ENCODE measurements around the gene MAFB.

The MAFB gene

GRCh38 chr20:40702504-40702903 is 13.5 kb upstream of the MAFB start:
- no peak for DNase-seq (ENCODE audit: low spot score)

- DNase-seq (ENCODE audit: low spot score) = no peak
These were observed 9.7 kb upstream of the MAFB start for GRCh38 chr20:40698744-40699143.

DNA sequence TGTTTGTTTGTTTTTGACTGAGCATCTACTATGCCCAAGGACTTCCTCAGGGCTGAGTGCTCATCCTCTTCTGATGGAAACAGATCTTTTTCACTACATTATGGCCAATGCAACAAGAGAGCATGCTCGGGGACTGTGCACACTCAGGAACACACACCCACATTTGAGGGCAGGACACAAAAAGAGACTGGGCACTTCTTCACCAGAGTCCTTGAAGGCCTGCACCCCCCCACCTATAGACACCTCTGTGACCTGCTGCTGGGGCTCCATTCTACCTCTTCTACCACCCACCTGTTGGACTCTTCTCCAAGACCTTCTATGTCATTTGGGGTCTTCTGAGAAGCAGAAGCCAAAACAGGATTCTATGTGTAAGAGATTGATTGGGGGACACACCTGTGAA is 9.2 kb upstream of the MAFB start:
- DNase-seq (ENCODE audit: low spot score) = no peak

GRCh38 chr20:40697541-40697940 is 8.5 kb upstream of the MAFB start:
- DNase-seq (ENCODE audit: low spot score) = no peak

GRCh38 chr20:40695214-40695613 is 6.2 kb upstream of the MAFB start:
- DNase-seq (ENCODE audit: low spot score) = no peak

DNA sequence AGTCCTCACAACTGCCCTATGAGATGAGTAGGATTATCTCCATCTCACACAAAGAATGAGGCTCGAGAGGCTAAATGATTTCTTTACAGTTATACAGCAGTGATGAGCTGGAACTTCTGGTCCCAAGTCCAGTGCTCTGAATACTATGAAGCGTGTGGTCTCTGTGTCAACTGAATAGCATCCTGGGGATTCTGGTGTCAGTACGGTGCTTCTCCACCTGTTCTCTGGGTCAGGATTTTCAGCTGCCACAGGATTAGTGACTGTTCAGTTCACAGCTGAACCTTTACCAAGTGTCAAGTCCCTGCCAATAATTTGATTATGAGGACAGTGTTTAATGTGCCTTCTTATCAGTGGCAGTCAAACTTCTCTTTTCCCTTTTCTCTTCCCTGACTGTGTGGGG is 5.2 kb upstream of the MAFB start:
- no peak for DNase-seq (ENCODE audit: low spot score)

DNA sequence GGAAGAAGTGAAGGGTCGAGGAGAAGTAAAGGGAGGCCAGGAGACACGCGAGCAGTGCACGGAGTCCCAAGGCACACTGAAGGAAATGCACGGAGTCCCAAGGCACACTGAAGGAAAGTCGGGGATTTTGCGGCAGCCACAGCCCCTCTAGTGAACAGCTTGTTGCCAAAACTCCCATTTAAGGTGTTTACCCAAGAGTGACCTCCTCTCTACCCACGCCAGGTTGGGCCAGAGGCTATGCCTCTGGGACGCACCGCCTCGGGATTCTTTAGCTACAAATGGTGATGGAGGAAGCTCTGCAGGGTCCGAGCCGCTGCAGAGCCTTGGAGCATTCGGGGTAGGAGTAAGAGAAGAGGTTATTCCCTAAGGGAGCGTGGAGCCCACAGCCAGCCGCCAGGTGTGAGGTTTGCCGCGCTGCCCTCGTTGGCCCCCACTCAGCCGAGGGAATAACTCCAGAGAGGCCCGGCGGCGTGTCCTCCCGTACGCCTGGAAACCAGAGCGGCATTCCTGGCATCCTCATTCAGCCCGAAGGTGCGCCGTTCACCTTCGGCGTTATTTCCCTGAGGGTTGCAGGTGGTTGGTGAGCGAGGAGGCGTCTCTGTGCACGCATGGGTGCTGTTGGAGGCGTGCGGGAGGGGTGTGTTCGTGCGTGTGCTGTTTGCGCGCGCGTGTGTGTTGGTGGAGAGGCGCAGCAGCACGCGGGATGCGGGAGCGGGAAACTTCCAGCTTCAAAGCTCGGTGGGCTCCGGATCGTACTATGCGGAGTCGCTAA is 3.4 kb upstream of the MAFB start:
- peak; percentile 53 for DNase-seq (ENCODE audit: low spot score)

DNA sequence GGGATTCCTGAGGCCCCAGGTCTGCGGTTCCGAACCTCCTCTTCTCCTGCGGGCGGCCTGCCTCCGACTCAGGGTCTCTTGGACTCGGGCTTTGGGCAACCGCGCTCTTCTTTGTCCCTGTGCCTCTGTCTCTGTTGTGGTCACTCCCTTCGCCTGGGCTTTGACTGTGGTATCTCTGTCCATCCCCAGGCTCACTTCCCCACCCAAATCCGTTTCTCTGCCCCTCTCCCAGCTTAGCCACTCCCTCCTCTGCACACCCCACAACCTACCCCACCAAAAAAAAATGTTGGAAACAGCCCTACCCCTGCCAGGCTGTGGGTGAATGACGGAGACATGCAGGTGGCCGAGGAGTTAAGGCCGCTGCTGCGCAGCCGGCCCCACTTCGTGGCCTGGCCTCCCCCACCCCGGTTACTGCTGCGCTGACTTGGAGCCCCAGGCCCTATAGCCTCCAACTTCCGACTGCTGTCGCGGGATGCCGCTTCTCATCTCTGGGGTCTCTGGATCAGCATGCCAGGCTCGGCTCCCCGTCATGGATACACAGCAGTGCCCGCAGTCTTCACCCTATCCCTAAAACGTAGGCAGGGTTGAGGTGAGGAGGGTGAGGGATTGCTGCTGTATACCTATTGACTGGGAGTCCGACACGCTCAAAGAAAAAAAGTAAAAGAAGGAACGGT is 2.7 kb upstream of the MAFB start:
- DNase-seq (ENCODE audit: low spot score) = no peak

- DNase-seq (ENCODE audit: low spot score) = no peak
These were observed 2.0 kb upstream of the MAFB start for GRCh38 chr20:40690836-40691565.

DNA sequence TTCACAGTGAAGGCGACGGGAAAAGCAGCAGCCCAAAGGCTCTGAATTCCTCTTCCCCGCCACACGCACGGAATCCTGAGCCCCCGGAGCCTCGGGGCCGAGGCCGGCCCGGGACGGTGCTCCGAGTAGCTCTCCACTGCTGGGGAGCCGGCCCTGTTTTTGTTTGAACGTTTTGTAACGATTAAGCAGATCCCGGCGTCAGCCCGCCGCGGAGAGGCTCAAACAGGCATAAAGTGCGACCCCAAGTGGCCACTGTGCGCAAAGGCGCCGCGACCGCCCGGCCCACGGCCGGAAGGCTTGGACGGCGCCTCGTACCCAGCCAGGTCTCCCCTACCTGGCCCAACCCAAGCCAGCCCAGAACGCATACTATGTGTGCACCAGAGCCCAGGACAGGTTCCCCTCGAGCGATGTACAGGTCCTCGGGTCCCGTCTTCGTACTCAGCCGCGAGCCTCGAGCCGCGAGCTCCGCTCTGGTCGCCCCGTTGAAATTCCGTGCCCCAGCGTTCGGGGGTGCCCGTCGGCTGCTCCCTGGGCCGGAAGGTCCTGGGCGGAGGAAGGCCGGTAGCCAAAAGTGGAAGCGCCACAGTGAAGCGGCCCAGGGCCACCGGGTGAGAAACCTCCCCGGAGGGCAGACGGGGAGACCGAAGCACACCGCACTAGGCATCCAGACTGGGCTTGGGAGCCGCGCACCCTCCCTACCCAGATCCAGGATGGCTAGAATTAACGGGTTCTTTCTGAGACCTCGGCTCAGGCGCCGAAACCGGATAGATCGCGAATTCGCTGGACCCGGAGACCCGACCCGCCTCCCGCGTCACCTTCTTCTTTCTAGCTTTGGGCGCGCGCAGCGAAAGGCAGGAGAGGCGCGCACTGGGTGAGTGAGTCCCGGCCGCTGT is 1.2 kb upstream of the MAFB start:
- peak; percentile 88 for DNase-seq (ENCODE audit: low spot score)

DNA sequence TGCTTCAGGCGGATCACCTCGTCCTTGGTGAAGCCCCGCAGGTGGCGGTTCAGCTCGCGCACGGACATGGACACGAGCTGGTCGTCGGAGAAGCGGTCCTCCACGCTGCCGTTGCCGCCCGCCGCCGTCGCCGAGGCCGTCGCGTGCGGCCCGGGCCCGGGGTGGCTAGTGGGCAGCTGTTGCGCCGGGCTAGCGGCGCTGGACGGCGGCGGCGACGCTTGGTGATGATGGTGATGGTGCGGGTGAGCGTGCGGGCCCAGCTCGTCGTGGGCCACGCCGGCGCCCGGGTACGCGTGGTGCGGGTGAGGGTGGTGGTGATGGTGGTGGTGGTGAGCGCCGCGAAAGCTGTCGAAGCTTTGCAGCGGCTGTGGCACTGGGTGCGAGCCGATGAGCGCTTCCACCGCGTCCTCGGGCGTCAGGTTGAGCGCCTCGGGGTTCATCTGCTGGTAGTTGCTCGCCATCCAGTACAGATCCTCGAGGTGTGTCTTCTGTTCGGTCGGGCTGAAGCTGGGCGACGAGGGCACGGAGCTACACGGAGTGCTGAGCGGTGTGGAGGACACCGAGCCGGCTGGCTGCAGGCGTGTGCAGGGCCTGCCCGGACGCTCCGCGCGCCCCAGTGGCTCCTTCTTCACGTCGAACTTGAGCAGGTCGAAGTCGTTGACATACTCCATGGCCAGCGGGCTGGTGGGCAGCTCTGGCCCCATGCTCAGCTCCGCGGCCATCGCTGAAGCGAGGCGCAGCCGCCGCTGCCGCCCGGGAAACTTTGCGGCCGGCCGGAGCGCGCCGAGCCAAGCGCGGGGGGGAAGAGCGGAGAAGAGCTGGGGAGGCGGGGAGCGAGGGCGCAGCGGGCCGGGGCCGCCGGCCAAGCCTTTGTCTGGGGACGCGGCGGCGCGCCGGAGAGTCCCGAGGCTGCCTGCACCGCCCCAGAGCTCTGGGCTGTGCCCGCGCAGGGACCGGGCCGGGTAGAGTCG is 622 bp downstream of the MAFB start:
- no peak for DNase-seq (ENCODE audit: low spot score)

GRCh38 chr20:40687384-40688128 is 1.5 kb downstream of the MAFB start:
- peak; percentile 47 for DNase-seq (ENCODE audit: low spot score)

DNA sequence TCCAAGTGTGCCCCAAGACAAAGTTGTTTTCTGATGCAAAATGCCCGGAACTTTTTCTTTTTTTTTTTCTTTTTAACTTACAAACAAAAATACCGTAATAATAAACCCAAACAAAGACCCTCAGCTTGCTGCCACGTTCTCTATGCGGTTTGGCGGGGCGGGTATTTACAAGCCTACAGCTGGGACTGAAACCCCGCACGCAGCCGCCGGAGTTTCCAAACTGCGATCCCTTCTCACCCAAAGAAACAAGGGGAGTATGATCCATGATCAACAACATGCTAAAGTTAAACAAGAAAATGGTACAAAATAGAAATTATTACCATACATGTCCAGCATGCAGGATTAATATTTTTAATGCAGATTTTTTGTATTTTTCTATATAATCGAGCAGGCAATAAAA is 2.1 kb downstream of the MAFB start:
- no peak for DNase-seq (ENCODE audit: low spot score)

GRCh38 chr20:40686434-40686882 is 2.6 kb downstream of the MAFB start:
- no peak for DNase-seq (ENCODE audit: low spot score)

GRCh38 chr20:40685349-40685748 is 3.7 kb downstream of the MAFB start:
- DNase-seq (ENCODE audit: low spot score) = no peak

DNA sequence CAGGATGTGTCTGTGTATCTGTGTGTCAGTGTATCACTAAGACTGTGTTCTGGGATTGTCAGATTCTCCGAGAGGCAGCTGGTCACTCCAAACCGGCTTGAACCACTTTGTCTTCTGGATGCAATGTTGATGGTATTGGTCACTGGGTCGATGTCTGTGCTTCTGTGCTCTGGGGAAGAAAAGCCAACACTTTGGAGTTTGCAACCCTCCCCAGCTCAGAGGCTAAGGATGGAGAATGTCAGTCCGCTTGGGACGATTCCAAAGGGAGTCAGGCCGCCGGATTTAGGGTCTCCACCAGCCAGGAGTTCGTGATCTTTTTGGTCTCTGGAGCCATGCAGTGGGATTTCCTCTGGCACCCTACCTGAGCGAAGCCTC is 5.2 kb downstream of the MAFB start:
- DNase-seq (ENCODE audit: low spot score) = no peak

GRCh38 chr20:40683221-40683893 is 5.7 kb downstream of the MAFB start:
- no peak for DNase-seq (ENCODE audit: low spot score)

DNA sequence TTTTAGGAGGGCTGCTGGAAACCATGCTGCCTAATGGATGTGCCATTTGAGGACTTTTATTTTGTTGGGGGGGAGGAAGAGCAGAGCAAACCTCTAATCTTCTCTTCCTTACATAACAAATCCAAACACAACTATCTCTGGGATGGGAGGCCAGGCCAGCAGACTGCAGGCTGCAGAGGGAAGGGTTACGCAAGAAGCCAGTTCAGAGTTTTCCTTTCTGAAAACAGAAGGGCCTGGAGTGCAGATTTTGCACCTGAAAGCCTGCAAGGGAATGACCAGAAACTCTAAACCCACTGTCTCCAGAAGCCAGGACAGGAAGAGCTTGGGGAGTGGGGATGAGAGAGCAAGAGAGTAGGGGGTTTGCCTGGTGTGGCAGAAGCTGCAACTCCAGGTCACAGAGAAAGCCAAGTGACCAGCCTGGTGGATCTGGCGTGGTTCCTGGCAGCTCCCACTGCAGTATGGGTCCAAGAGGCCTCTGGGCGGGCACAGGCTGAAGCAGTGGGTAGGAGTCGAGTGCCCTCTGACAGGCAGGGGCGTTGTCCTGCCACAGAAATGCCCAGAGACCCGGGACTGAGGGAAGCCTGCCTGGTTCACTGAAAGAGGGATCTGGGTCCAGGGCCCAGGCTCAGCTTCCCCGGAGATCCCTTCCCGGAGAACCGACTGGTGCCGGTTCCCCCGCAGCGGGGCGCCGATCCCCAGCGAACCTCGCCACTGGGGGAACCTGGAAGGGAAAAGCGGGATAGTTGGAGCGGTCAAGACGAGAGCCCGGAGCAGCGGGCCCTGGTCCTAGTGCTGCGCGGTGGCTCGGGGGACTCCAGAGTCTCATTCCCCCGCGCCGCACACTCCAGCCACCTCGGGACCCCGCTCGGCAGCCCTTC is 6.7 kb downstream of the MAFB start:
- peak; percentile 49 for DNase-seq (ENCODE audit: low spot score)

DNA sequence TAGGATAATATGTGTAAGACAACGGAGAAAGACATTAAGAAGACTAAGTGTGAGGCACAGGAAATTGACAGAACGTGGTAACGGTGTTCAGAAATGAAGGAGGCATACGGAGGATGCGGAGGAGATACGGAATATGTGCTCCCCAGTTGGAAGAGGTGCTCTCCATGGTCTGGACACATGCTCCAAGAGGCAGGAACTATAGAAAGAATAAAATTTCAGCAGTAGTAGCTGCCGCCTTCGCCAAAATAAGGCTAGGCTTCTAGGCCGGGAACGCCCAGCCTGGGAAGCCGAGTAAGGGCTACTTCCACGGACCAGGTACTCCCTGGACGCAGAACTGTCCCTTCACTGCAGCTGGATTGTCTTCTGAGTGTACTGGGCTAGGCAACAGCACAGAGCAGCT is 7.4 kb downstream of the MAFB start:
- no peak for DNase-seq (ENCODE audit: low spot score)
